GM12865 (cell line): ENCODE data around the gene JAG2.

ENCODE experiments used
- DNase-seq: peaks from one replicate; pipeline ENCODE4 v3.0.0; 2010; ENCODE audit warnings: low read depth
- H3K4me3 ChIP-seq: 2 replicates; pipeline ENCODE4 v1.5.1; 2011; ENCODE audit warnings: mild to moderate bottlenecking, low read depth, low read length, control low read depth
- TF ChIP-seq, protein P1 (sequence below): IDR thresholded peaks from 2 replicates; pipeline ENCODE4 v1.5.1; 2011; ENCODE audit warnings: low read length, control low read depth, low read depth, inconsistent platforms; ENCODE audit not compliant: insufficient read depth; ENCODE audit errors: missing control alignments

Gene JAG2

DNA sequence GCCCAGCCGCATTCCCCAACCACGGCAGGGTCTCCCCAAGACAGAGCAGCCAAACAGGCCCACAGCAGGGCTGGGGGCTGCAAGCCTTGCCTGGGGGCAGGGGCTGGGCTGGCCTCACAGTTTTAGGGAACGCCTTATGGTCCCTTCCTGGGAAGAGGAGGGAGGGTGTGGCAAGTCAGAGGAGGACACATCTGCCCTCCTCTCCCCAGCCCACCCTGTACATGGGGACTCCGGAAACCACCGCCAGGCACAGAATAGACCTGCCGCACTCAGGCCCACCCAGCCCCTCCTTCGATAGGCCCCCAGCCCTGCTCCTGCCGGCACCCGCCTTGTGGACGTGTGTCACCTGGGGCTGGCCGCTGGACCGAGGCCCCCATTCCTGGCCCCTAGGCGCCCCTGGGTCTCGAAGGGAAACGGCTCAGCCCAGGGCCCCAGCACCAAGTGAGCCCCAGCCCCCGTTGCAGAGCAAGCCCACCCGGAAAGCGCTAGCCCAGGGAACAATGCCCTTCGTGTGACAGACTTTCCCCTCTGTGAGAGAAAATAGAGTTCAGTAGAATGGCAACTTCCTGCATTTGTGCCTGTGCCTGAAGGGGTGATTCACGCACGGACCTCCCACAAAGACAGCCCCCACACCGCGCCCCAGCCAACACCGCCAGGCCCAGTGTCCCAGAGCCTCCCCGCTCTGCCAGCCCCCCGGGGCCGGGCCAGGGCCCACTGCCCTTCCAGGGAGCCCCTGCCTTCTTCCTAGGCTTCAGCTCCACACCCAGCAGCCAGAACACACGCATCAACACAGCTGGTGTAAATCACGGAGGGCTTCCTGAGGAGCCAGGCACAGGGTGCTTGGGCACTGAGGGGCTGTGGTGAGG is 24.5 kb upstream of the JAG2 start:
- TF ChIP-seq, protein P1, sequence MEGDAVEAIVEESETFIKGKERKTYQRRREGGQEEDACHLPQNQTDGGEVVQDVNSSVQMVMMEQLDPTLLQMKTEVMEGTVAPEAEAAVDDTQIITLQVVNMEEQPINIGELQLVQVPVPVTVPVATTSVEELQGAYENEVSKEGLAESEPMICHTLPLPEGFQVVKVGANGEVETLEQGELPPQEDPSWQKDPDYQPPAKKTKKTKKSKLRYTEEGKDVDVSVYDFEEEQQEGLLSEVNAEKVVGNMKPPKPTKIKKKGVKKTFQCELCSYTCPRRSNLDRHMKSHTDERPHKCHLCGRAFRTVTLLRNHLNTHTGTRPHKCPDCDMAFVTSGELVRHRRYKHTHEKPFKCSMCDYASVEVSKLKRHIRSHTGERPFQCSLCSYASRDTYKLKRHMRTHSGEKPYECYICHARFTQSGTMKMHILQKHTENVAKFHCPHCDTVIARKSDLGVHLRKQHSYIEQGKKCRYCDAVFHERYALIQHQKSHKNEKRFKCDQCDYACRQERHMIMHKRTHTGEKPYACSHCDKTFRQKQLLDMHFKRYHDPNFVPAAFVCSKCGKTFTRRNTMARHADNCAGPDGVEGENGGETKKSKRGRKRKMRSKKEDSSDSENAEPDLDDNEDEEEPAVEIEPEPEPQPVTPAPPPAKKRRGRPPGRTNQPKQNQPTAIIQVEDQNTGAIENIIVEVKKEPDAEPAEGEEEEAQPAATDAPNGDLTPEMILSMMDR = no peak
- no peak overlapping the region for H3K4me3 ChIP-seq
- DNase-seq = no peak

DNA sequence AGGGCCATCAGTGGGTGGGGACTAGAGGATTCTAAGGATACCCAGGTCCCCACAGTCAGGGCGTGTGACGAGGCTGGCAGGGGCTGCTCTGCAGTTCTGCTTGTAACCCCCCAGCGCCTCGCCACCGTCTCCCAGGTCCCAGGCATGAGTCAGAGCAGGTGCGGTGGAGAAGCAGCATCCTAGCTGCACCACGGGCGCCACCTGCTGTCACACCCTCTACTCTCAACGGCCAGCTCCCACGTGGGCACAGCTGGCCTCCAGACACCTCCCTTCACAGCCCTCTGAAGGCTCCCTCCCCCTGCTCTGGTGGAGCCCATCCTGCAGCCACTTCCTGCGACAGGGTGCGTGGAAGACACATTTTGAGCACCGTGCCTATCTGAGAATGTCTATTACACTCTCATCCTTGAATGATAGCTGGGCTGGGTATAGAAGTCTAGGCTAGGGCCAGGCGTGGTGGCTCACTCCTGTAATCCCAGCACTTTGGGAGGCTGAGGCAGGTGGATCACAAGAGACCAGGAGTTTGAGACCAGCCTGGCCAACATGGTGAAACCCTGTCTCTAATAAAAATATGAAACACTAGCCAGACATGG is 19.5 kb upstream of the JAG2 start:
- TF ChIP-seq, protein P1 = no peak
- DNase-seq = no peak
- H3K4me3 ChIP-seq = no peak overlapping the region

DNA sequence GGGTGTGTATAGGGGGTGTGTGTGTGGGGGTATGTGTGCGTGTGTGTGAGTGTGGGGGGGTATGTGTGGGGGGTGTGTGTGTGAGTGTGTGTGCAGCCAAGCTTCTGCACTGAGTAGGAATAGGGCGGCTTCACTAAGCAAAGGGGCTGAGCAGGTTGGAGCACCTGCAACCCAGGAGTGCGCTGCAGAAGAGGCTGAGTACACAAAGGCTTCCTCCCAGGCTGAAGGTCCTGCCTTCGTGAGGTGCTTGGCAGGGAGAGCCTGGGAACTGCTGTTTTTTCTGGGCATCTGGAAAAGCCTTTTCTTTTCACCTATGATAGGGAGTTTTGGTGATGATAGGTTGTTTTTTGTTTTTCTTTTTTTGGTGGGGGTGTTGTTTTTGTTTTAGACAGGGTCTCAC is 18.5 kb upstream of the JAG2 start:
- no peak for DNase-seq
- no peak overlapping the region for H3K4me3 ChIP-seq
- TF ChIP-seq, protein P1 = no peak

DNA sequence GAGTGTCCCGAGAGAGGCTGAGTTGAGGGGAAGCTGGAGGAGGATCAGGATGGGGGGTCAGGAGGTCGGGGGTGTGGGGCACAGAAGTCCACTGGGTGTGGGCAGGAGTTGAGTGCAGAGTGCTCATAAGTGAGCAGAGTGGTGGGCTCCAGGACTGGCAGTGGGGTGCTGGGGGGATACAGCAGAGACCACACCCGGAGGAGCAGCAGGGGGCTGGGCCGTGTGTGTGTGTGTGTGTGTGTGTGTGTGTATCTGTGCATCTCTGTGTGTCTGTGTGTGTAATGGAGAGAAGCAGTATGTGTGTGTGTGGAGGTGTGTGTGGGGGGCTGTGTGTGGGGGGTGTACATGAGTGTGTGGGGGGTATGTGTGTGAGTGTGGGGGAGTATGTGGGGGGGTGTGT is 17.4 kb upstream of the JAG2 start:
- no peak for DNase-seq
- no peak overlapping the region for H3K4me3 ChIP-seq
- TF ChIP-seq, protein P1 = no peak

DNA sequence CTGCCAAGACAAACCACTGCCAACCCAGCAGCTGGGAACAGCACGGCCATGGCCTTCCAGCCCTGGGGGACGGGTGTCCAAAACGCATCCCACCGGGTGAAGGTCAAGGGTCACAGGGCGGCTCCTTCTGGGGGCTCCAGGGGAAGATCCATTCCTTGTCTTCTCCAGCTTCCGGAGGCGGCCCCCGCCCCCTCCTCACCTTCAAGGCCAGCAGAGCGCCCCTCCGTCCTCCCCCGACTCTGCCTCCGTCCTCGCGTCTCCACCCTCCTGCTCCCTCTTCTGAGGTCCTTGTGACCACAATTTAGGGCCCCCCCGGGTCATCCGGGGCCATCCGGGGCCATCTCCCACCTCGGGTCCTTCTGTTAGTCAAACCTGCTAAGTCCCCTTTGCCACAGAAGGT is 16.4 kb upstream of the JAG2 start:
- TF ChIP-seq, protein P1 = no peak
- no peak for DNase-seq

DNA sequence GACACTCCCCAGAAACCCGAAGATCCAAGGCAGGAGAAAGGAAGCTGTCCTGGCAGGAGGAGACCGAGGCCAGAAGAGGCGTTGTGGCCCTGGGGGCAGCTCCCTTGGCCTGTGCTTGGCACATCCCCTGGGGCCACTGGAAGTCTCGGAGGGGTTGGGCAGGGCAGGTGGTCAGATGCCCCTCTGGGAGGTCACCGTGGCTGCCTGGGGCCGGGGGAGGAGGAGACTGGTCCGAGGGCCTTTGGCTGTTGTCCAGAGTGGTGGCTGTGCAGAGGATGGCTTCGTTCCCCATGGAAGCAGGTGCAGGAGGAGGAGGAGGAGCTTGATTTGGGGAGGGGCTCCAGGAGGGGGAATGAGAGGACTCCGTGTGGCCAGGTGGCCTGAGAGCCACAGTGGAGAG is 15.9 kb upstream of the JAG2 start:
- DNase-seq = no peak
- TF ChIP-seq, protein P1 = no peak

More for the DNA sequence above, 16.4 kb upstream of the JAG2 start:
- H3K4me3 ChIP-seq = no peak overlapping the region

More for the DNA sequence above, 15.9 kb upstream of the JAG2 start:
- H3K4me3 ChIP-seq = no peak overlapping the region
